HG03097 (cell line): ENCODE data around the gene EIF5AL1.
"Not testable (repeated sequence)": the region's sequence is repeated elsewhere in the genome, so short reads cannot be mapped to it uniquely, and the experiment has no call there.

Source experiments
- ATAC-seq: cut with Tn5 transposase; IDR thresholded peaks from one replicate; pipeline ENCODE4 v1.9.1; 2021; ENCODE audit not compliant: unreplicated experiment, low FRiP score

The EIF5AL1 gene

GRCh38 chr10:79487296-79488194 lies 24.8 kb upstream of the EIF5AL1 start:
- peak; percentile 55 for ATAC-seq

- no peak for ATAC-seq
These were observed 24.0 kb upstream of the EIF5AL1 start for GRCh38 chr10:79488336-79488735.

DNA sequence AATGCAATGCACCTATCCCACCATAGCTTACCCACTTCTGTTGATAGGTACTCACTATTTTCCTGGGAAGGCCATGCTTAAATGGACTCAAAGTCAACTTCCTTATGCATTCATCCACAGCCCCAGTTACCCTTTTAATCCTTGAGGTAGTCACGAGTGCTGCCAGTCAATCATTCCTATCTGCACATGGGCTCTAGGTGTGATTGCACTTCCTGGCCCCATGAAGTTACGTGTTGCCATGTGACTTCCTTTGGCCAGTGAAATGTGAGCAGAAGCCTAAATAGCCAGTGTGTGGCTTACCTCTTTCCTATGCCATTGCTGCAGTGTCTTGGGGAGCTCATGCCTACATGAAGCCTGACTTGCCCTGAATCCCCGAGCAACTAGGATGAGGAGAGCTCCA lies 23.5 kb upstream of the EIF5AL1 start:
- no peak for ATAC-seq

DNA sequence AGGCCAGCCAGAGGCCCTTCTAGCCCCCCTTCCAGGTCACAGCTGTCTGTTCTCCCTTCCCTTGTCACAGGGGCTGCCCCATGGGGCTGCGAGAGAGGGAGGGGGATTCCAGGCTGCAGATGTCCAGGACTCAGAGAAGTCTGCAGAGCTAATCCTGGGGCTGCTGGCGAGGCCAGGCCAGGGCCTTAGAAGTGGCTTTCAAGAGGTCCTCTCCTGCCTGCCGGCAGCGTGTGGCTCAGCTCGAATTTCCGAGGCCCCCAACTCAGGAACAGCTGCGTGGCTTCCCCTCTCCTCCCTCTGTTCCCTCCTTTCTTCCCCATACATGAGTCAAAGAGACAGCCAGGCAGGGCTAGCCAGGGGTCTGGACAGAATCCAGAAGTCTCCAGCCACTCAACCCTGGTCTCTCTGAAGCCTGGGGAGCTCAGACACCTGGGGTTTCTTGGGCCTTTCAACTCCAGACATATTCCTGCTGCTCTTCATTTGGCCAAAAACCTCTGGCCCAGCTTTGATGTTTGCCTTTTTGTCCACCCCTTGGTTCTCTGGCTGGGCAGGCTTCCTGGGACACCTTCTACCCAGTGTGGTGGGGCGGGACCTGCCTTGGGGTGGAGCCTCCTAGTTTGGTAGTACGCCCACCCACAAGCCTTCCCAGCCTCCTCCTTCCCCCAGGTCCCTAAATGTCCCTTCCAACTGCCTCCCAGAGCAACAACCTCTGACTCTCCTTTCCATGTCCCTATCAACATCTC lies 21.8 kb upstream of the EIF5AL1 start:
- ATAC-seq = no peak

- no peak for ATAC-seq
These were observed 21.0 kb upstream of the EIF5AL1 start for GRCh38 chr10:79491143-79491835.

- ATAC-seq = no peak
These were observed 20.1 kb upstream of the EIF5AL1 start for GRCh38 chr10:79492256-79492655.

DNA sequence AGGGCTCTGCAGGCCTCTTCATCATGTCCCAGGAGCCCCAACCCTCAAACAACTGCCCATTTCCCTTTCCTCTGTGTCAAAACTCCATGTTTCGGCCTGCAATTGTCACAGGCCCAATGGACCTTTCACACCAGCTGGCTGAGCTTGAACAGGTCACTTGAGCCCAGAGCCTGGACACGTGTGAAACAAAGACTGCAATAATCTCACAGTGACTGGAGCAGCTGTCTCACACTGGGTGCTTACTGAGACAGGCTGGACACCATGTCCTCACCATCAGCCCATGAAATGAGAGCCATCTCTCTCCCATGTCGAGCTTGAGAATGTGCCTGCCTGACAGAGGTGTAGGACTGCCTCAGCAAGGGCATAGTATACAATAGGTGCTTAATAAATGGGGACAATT lies 19.5 kb upstream of the EIF5AL1 start:
- ATAC-seq = no peak

DNA sequence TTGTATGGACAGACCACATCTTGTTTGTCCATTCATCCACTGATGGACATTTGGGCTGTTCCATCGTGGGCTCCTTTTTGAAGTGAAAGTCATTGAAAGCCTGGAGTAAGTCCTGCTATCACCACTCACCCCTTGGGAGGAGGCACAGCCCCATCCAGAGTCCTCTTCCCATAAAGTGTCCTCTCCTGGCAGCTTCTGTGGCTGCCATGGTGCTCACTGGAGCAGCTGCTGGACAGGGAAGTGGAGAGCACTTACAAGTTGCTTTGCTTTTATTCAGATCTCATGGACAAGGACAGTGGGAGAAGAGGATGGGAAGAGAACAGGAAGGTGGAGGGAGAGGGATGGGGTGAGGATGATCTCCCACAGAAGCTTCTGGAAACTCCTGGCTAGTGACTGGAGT lies 18.5 kb upstream of the EIF5AL1 start:
- ATAC-seq = no peak

GRCh38 chr10:79494871-79495705 lies 17.2 kb upstream of the EIF5AL1 start:
- ATAC-seq = no peak

- no peak for ATAC-seq
These were observed 16.5 kb upstream of the EIF5AL1 start for GRCh38 chr10:79495791-79496190.

- no peak for ATAC-seq
These were observed 15.4 kb upstream of the EIF5AL1 start for GRCh38 chr10:79496896-79497295.

GRCh38 chr10:79498291-79498829 lies 14.0 kb upstream of the EIF5AL1 start:
- ATAC-seq = no peak

DNA sequence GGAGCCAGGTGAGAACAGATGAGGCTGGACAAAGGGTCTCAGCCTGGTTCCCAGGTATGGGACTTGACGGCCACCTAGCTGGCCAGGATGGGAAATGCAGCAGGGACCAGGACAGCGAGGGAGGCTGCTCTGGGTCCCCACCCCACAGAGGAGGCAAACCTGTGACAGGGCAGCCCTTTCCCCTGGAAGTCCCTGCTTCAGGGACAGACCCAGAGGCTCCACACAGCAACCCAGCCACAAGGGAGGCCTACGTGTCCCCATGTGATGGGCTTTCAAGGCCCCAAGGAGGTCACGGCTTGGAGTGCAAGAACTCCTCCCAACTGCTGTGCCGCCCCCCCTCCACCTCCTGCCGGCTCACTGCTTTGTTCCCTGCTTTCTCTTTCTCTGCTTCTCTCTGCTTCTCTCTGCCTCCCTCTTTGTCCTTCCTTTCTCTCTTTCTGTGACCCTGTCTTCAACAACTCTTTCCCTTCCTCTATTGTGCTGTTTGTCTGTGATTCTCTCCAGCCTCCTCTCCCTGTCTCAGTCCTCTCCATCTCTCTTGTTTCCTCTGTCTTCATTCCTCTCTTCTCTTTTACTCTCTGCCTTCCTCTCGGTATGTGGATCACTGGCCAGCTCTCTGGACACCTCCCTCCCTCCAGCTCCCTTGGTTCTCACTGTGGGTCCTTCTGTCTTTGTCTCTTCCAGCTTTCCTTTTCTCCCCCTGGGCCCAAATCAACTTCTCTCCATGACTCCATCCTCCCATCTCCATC lies 9.6 kb upstream of the EIF5AL1 start:
- no peak for ATAC-seq

DNA sequence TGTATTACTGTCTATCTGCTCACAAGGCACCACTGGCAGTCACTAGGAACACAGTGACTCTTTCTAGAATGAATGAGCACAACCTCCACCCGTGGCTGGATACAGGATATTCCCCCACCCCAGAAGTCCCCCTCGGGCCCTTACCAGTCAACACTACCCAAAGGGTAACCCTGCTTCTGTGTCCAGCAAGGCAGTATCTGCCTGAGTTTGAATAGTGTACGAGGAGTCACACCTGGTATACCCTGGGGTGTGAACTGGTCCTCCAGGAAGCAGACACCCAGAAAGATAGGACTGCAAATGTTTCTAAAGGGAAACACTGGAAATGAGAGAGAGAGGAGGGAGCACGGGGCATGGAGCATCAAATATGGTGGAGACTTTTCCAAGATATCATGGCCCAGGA lies 8.5 kb upstream of the EIF5AL1 start:
- not testable (repeated sequence) for ATAC-seq

DNA sequence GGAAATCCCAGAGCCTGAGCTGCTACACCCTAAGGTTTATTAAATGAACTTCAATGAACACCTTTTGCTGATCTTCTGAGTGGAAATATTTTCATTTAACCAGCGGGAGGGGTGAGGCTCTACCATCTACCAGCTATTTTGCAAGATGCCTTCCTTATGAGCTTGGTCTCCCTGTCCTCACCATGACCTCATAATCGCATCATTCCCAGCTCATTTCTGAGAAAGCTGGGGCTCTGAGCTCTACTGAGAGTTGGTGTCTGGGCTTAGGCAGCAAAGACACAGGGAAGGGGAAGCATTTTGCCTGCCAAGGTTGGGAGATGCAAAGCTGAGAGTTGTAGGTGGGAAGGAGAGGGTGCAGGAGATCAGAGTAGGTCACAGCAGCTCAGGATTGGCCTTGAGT lies 7.8 kb upstream of the EIF5AL1 start:
- ATAC-seq = not testable (repeated sequence)

DNA sequence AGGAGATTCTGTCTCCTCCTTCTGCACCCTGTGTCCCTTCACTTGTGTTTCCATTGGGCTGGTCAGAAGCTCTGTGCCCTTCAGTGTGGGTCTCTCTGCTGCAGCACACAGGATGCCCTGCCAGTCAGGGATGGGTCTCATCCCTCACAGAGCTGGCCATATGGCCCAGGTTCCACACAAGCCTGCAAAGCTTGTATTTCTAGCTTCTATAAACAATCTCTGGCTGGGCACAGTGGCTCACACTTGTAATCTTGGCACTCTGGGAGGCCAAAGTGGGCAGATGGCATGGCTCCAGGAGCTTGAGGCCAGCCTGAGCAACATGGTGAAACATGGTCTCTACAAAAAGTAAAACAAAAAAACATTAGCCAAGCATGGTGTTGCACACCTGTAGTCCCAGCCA lies 7.0 kb upstream of the EIF5AL1 start:
- ATAC-seq = not testable (repeated sequence)

DNA sequence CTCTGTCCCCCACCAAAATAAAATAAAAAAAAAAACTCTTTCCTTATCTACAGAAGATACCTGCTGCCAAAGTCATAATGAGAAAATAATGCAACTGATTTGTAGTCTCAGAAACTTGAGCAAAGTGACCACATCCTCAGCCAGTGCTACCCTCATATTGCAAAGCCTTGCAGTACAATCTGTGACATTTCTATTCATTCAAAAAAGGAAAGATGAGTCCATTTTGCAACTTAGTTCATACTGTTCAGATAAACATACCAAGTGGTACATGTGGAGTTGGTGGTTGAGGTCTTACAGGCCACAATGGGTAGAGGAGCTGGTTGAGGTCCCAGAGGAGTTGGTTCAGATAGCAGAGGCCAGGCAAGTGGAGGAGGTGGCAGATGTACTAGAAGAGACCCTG lies 6.5 kb upstream of the EIF5AL1 start:
- no peak for ATAC-seq

- ATAC-seq = no peak
These were observed 4.7 kb upstream of the EIF5AL1 start for GRCh38 chr10:79507440-79508167.

GRCh38 chr10:79508245-79508644 lies 4.1 kb upstream of the EIF5AL1 start:
- ATAC-seq = not testable (repeated sequence)
